HUES6 (cell line): ENCODE data around the gene REEP1.

ENCODE experiments used
- H3K27ac ChIP-seq: 2 replicates; pipeline ENCODE4 v1.7.0; 2013; ENCODE audit warnings: low read depth, mild to moderate bottlenecking, low read length, inconsistent platforms
- H3K27me3 ChIP-seq: 2 replicates; pipeline ENCODE4 v1.6.1; 2013; ENCODE audit warnings: low read length; ENCODE audit not compliant: control insufficient read depth, insufficient read depth
- H3K36me3 ChIP-seq: 2 replicates; pipeline ENCODE4 v1.6.1; 2013; ENCODE audit warnings: low read length; ENCODE audit not compliant: control insufficient read depth, insufficient read depth
- H3K4me1 ChIP-seq: 2 replicates; pipeline ENCODE4 v1.6.1; 2013; ENCODE audit warnings: low read length; ENCODE audit not compliant: control insufficient read depth, insufficient read depth
- H3K4me3 ChIP-seq: 2 replicates; pipeline ENCODE4 v1.5.1; 2013; ENCODE audit warnings: low read depth, low read length
- H3K9ac ChIP-seq: one replicate; pipeline ENCODE4 v1.6.1; 2013; ENCODE audit warnings: mild to moderate bottlenecking, low read length
- H3K9me3 ChIP-seq: 2 replicates; pipeline ENCODE4 v1.6.1; 2013; ENCODE audit warnings: low read depth, low read length; ENCODE audit not compliant: control insufficient read depth, insufficient read depth

REEP1 gene, protein sequence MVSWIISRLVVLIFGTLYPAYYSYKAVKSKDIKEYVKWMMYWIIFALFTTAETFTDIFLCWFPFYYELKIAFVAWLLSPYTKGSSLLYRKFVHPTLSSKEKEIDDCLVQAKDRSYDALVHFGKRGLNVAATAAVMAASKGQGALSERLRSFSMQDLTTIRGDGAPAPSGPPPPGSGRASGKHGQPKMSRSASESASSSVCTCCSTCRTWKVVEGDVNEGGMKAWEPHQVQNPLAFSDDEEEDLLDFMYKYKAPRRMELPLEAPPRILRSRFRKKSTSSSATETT

DNA sequence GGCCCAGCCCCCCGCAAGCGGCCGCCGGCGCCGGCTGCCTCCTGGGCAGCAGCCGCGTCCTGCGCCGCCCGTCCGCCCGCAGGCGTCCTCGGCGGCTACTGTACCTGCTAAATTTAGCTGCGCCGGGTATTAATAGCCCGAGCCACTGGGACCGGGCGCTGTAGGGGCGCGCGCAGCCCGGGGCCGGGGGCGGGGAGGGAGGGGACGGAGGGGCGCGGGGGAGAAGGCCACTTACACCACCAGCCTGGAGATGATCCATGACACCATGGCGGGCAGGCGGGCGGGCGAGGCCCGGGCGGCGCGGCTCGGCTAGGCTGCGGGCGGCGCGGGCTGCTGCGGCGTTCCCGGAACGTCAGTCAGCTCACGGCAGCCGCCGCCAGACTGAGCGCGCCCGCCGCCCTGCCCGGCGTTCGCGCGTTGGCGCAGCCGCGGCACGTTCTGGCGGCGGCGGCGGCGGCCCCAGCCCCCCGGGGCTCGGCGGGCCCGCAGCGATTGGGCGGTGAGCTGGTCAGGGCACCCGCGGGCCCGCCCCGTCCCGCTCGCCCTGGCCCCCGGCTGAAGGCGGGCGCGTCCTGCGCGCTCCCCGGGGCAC, at the start of gene REEP1:
REEP1 (minus strand) TSS at position 383 of the 592 bp plus-strand sequence; CDS start at position 267, 116 bp downstream.
- Histone ChIP-seq H3K4me3 (peak within 1 kb of the TSS; percentile 70), H3K27ac (no peak within 1 kb of the TSS), H3K36me3 (no peaks in the 10 kb centered on the region), H3K9me3 (no peaks in the 10 kb centered on the region), H3K4me1 (peaks cover 12% of the 10 kb centered on the region), H3K27me3 (peaks cover 80% of the 10 kb centered on the region), H3K9ac (no peak within 1 kb of the TSS)

DNA sequence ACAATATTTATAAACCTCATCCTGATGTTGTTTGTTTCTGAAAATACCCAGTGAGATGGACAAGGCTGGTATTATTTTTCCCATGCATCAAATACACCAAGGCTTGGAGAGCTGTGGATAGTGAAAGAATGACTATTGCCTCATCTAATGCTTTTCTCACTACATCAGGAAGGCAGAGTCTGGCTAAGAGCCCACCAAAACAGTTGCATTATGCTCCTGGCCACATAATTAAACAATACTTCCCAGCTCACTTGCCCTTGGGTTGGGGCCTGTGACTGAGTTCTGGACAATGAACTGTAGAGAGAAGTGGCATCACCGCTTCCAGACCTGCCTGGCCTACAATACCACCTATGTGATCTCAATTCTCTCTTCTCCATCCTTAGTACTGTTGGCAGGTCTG, 46.4 kb upstream of the REEP1 start:
- Histone ChIP-seq H3K27ac (no peak overlapping the region), H3K27me3 (no peaks in the 10 kb centered on the region), H3K4me3 (no peak overlapping the region), H3K9me3 (no peaks in the 10 kb centered on the region), H3K9ac (no peak overlapping the region), H3K4me1 (no peaks in the 10 kb centered on the region), H3K36me3 (no peaks in the 10 kb centered on the region)

DNA sequence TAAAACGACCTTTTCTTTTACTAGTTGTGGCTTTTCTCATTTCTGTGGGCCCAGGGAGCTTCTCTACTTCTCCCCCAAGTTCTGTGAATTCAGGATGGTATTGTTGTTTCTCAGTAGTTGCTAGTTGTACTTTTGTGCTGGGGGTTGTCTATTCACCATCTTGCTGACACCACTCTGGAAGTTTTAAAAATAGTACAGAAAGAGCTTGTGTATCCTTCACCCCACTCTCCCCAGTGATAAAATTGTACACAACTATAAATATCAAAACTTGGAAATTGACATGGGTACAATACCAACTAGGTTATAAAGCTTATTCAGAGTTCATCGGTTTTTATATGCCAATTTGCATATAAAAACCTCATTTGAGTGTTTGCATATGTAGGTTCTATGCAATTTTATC, 45.3 kb upstream of the REEP1 start:
- Histone ChIP-seq H3K9me3 (no peaks in the 10 kb centered on the region), H3K4me1 (no peaks in the 10 kb centered on the region), H3K27me3 (no peaks in the 10 kb centered on the region), H3K4me3 (no peak overlapping the region), H3K36me3 (no peaks in the 10 kb centered on the region), H3K9ac (no peak overlapping the region), H3K27ac (no peak overlapping the region)

DNA sequence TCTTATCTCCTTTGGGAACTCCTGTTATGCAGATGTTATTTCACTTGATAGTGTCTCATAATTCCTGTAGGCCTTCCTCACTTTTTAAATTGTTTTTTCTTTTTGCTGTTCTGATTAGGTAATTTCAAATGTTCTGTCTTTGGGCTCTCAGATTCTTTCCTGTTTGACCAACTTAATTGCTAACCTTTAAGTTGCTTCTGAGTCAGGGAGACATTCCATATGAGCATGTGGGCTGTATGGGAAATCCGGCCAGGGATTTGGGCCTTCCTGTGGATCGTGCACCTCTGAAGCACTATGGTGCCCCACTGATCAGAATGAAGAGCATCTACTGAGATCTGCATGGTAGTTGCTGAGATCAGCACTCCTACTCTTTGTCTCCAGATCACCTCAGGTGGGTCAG, 44.7 kb upstream of the REEP1 start:
- no peaks in the 10 kb centered on the region for H3K27me3 ChIP-seq
- H3K36me3 ChIP-seq: no peaks in the 10 kb centered on the region
- H3K27ac ChIP-seq: no peak overlapping the region
- H3K9me3 ChIP-seq: no peaks in the 10 kb centered on the region
- H3K4me3 ChIP-seq: no peak overlapping the region
- no peak overlapping the region for H3K9ac ChIP-seq
- no peaks in the 10 kb centered on the region for H3K4me1 ChIP-seq

DNA sequence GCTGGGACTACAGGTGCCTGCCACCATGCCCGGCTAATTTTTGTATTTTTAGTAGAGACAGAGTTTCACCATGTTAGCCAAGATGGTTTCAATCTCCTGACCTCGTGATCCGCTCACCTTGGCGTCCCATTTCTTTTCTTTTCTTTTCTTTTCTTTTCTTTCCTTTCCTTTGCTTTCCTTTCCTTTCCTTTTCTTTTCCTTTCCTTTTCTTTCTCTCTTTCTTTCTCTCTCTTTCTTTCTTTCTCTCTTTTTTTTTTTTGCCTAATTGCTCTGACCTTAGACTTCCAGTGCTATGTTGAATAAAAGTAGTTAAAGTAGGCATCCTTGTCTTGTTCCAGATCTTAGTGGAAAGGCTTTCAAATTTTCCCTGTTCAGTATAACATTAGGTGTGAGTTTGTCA, 41.0 kb upstream of the REEP1 start:
- Histone ChIP-seq H3K9me3 (no peaks in the 10 kb centered on the region), H3K27me3 (no peaks in the 10 kb centered on the region), H3K36me3 (no peaks in the 10 kb centered on the region), H3K9ac (no peak overlapping the region), H3K27ac (no peak overlapping the region), H3K4me3 (no peak overlapping the region), H3K4me1 (no peaks in the 10 kb centered on the region)

DNA sequence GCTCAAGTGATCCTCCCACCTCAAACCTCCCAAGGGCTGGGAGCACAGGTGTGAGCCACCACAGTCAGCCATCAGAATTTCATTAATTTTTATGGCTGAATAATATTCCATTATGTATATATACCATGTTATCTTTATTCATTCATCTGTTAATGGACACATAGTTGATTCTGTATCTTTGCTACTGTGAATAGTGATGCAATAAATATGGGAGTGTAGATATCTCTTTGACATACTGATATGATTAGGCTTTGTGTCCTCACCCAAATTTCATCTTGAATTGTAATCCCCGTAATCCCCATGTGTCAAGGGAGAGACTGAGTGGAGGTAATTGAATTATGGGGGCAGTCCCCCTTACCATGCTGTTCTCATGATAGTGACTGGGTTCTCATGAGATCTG, 38.2 kb upstream of the REEP1 start:
- H3K4me3 ChIP-seq: no peak overlapping the region
- no peaks in the 10 kb centered on the region for H3K27me3 ChIP-seq
- H3K27ac ChIP-seq: no peak overlapping the region
- H3K9ac ChIP-seq: no peak overlapping the region
- H3K9me3 ChIP-seq: peaks cover 4% of the 10 kb centered on the region; the same call in 1 of the 2 replicates
- H3K4me1 ChIP-seq: no peaks in the 10 kb centered on the region
- H3K36me3 ChIP-seq: no peaks in the 10 kb centered on the region

DNA sequence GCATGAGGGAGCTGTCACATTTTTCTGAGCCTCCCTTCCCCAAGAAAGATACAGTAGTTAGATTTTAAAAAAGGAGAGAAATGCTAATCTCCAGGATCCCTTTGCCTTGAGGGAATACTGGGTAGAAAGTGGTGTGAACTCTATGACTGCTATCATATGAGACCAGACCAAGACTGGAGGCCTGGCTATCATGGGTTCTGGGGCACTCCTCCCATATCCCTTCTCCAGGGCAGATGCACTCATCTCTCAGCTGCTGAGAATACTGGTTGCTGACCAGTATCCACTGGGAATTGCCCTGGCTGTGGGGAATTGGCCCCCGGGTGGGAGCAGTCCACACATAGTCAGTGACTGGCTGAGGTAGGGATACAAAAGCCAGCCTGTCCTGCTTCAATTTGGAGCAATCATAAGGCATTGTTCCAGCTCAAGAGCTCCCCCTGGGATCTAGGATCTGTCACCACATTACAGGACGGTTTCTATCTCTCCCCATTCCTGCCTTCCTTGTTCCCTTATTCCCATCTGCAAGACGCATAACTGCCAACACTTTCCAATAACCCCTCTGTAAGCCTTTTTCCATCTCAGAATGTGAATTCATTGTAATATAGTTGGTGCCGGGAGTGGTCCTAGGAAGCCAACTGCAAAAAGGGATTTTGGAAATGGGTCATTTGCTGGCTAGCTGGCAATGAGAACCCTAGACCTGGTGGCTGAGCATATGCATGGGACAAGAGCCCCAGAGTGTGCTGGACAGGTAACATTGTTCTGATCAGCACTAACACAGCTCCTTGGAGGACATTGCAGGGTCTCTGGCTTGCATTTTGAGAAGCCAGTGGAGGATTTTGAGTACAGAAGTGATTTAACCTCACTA, 35.4 kb upstream of the REEP1 start:
- no peaks in the 10 kb centered on the region for H3K36me3 ChIP-seq
- H3K4me3 ChIP-seq: no peak overlapping the region
- H3K27ac ChIP-seq: no peak overlapping the region
- peaks cover 6% of the 10 kb centered on the region; the same call in 1 of the 2 replicates for H3K9me3 ChIP-seq
- no peak overlapping the region for H3K9ac ChIP-seq
- H3K27me3 ChIP-seq: no peaks in the 10 kb centered on the region
- peaks cover 3% of the 10 kb centered on the region for H3K4me1 ChIP-seq

DNA sequence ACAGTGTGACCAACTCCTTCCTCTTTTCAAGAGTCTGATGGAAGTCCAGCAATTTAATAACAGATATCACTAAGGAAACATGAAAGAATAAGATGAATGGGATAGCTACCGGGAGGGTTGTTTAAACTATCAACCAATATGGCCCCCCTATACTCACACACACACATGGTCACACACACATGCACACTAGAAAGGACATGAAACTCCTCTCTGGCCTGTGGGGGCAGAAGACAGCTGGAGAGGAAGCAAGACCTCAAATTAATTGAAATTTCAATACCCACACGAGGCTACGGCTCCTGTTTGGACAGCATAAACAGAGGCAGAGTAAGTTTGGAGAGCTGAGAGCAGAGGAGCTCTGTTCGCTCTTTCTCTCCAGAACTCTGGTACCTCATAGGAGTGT, 34.7 kb upstream of the REEP1 start:
- H3K27me3 ChIP-seq: no peaks in the 10 kb centered on the region
- H3K9ac ChIP-seq: no peak overlapping the region
- H3K36me3 ChIP-seq: no peaks in the 10 kb centered on the region
- H3K4me3 ChIP-seq: no peak overlapping the region
- H3K9me3 ChIP-seq: peaks cover 6% of the 10 kb centered on the region; the same call in 1 of the 2 replicates
- H3K27ac ChIP-seq: no peak overlapping the region
- H3K4me1 ChIP-seq: peaks cover 5% of the 10 kb centered on the region

DNA sequence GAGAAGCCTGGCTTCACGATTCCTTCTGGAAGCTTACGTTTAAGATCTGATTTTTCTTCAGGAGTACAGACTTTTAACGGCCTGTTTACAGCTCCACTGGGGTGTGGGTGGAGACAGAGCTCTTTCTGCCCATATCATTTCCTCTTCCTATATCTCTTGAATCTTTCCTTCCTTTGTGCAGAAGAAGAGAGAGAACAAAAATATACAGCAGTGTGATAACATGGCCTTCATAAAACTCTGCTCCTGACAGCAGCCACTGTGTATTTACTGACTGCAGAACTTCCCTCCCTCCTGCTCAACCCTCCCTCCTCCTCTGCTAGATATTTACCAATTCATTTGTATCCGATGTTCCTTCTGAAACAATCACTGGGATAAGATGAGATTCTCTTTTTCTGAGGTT, 34.1 kb upstream of the REEP1 start:
- peaks cover 6% of the 10 kb centered on the region; the same call in 1 of the 2 replicates for H3K9me3 ChIP-seq
- peaks cover 5% of the 10 kb centered on the region for H3K4me1 ChIP-seq
- no peak overlapping the region for H3K4me3 ChIP-seq
- H3K9ac ChIP-seq: no peak overlapping the region
- no peaks in the 10 kb centered on the region for H3K36me3 ChIP-seq
- H3K27me3 ChIP-seq: no peaks in the 10 kb centered on the region
- H3K27ac ChIP-seq: no peak overlapping the region

DNA sequence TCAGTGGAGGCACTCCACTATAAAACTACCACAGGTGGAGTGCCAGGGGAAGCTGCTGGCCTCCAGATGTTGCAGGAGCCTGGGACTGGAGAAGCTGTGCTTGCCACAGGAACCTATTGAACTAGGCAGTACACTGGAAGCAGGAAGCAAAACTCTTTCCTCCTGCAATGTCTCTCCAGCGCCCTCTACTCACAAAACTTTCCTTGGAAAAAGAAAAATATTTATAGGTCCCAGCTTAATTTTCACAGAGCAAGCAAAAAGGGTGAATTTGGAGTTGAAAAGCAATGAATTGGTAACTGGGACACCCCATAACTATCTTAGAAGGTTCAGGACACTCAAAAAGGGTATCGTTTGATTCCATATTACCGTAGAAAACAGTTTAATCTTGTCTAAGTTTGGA, 33.2 kb upstream of the REEP1 start:
- Histone ChIP-seq H3K9me3 (peaks cover 6% of the 10 kb centered on the region; the same call in 1 of the 2 replicates), H3K27ac (no peak overlapping the region), H3K36me3 (no peaks in the 10 kb centered on the region), H3K27me3 (no peaks in the 10 kb centered on the region), H3K4me1 (peaks cover 5% of the 10 kb centered on the region), H3K9ac (no peak overlapping the region), H3K4me3 (no peak overlapping the region)
